GM20000 (cell line): ENCODE measurements around the gene ZBTB2.

Experiments
- DNase-seq: peaks from one replicate; pipeline ENCODE4 v3.0.0; 2012; ENCODE audit warnings: low spot score
- TF ChIP-seq, protein P1 (sequence below): IDR thresholded peaks from 2 replicates; pipeline ENCODE4 v1.5.1; 2012; ENCODE audit warnings: mild to moderate bottlenecking, control low read depth; ENCODE audit errors: extremely low read depth, missing control alignments

The ZBTB2 gene

GRCh38 chr6:151414641-151415260, 23.4 kb upstream of the ZBTB2 start:
- TF ChIP-seq, protein P1, sequence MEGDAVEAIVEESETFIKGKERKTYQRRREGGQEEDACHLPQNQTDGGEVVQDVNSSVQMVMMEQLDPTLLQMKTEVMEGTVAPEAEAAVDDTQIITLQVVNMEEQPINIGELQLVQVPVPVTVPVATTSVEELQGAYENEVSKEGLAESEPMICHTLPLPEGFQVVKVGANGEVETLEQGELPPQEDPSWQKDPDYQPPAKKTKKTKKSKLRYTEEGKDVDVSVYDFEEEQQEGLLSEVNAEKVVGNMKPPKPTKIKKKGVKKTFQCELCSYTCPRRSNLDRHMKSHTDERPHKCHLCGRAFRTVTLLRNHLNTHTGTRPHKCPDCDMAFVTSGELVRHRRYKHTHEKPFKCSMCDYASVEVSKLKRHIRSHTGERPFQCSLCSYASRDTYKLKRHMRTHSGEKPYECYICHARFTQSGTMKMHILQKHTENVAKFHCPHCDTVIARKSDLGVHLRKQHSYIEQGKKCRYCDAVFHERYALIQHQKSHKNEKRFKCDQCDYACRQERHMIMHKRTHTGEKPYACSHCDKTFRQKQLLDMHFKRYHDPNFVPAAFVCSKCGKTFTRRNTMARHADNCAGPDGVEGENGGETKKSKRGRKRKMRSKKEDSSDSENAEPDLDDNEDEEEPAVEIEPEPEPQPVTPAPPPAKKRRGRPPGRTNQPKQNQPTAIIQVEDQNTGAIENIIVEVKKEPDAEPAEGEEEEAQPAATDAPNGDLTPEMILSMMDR, result no peak

DNA sequence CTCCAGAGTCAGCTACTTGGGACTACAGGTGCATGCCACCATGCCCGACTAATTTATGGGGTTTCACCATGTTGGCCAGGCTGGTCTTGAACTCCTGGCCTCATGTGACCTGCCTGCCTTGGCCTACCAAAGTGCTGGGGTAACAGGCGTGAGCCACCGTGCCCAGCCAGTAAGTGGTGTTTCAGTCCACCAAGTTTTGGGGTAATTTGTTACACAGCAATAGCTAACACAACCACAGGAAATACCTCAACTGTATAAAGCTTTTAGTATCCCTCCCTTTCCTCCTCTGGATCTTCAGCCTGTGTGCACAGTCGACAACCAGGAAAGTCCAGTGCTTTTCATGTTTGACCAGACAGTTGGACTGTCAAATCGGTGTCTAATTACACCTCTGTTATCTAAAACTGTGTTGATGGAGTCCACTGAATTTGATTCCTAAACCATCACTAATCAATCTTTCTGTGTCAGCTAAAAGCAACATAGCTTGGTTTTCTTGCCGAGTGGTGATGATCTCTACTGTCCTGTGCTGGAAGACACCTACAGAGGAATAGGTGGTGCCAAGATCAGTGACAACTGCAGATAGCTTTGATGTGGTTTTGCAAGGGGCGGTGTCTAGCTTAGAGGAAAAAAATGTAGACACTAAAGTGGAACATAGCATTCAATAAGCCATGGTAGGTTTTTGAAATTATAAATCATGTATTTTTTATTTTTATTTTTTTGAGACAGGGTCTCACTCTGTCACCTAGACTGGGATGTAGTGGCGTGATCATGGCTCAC, 22.2 kb upstream of the ZBTB2 start:
- TF ChIP-seq, protein P1, result no peak
- no peak for DNase-seq

More at GRCh38 chr6:151414641-151415260, 23.4 kb upstream of the ZBTB2 start:
- no peak for DNase-seq

DNA sequence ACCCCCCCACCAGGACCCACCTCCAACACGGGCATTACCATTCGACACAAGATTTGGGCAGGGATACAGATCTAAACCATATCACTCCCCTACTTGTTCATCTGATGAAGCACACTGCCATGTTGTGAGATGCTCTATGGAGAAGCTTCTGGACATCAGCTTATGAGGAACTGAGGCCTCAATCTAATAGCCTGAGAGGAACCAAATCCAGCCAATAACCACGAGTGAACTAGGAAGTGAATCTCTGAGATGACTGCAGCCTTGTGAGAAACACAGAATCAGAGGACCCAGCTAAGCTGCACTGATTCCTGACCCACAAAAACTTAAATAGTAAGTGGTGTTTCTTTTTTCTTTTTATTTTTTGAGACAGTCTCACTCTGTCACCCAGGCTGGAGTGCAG, 21.6 kb upstream of the ZBTB2 start:
- TF ChIP-seq, protein P1, result no peak
- DNase-seq, result no peak

DNA sequence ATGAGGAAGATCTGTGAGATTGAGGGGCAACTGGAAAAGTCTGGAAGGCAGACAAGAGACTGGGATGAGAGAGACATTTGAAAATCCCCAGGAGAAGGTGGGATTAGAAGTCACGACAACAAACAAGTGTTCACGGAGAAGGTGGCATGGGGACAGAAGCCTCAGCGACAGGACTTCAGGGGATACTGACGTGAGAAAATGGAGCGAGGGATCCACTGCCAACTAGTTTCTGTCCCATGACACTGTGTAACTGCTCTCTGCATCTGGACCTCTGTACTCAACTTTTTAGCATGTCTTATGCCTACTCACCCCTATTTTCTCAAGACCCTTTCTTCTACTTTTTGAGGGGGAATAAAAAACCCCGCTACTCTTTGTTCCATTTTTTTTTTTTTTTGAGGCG, 18.3 kb upstream of the ZBTB2 start:
- DNase-seq, result no peak
- TF ChIP-seq, protein P1, result no peak

GRCh38 chr6:151409260-151409659, 17.9 kb upstream of the ZBTB2 start:
- TF ChIP-seq, protein P1, result no peak
- DNase-seq, result peak; percentile 38

- DNase-seq, result no peak
- TF ChIP-seq, protein P1, result no peak
These were observed 17.5 kb upstream of the ZBTB2 start for GRCh38 chr6:151408858-151409257.

- TF ChIP-seq, protein P1, result no peak
- no peak for DNase-seq
These were observed 12.6 kb upstream of the ZBTB2 start for GRCh38 chr6:151403919-151404308.
